ENCODE measurements around the gene AP1B1. TPM values are rescaled to one million over a fixed set of nuclear protein-coding genes. Genes with fewer than 3 reads are reported as not detected.

AP1B1 gene
- total RNA-seq, 1 experiment from 2014 or later = 64.1 TPM

GRCh38 chr22:29300807-29301601 is 87.4 kb downstream of the AP1B1 start:
- DNase-seq (ENCODE audit: low read depth) = no peak

- DNase-seq (ENCODE audit: low read depth) = no peak
These were observed 87.9 kb downstream of the AP1B1 start for GRCh38 chr22:29300467-29300806.

GRCh38 chr22:29299136-29299900 is 89.1 kb downstream of the AP1B1 start:
- DNase-seq (ENCODE audit: low read depth) = no peak

- no peak for DNase-seq (ENCODE audit: low read depth)
These were observed 89.7 kb downstream of the AP1B1 start for GRCh38 chr22:29298641-29299040.

GRCh38 chr22:29292379-29292778 is 96.0 kb downstream of the AP1B1 start:
- no peak for DNase-seq (ENCODE audit: low read depth)

GRCh38 chr22:29291215-29291614 is 97.2 kb downstream of the AP1B1 start:
- DNase-seq (ENCODE audit: low read depth) = no peak

GRCh38 chr22:29290061-29290460 is 98.3 kb downstream of the AP1B1 start:
- DNase-seq (ENCODE audit: low read depth) = no peak

GRCh38 chr22:29288837-29289236 is 99.5 kb downstream of the AP1B1 start:
- no peak for DNase-seq (ENCODE audit: low read depth)

- no peak for DNase-seq (ENCODE audit: low read depth)
These were observed 104.2 kb downstream of the AP1B1 start for GRCh38 chr22:29284196-29284595.

GRCh38 chr22:29277927-29278326 is 110.4 kb downstream of the AP1B1 start:
- DNase-seq (ENCODE audit: low read depth) = no peak

Other genes starting within 250 kb of the AP1B1 start
- gene EMID1, start 182.7 kb downstream of the AP1B1 start, total RNA-seq (2014; rRNA removed) = 0.29 TPM in 1 of 2 replicates, not detected in the other
- gene RHBDD3, start 120.6 kb downstream of the AP1B1 start, total RNA-seq (2014; rRNA removed) = 36.9 and 43.5 TPM in 2 replicates
- gene EWSR1, start 120.3 kb downstream of the AP1B1 start, total RNA-seq (2014; rRNA removed) = 262 and 297 TPM in 2 replicates
- gene GAS2L1, start 81.9 kb downstream of the AP1B1 start, total RNA-seq (2014; rRNA removed) = 33.3 and 47.1 TPM in 2 replicates
- 0.06 TPM in 1 of 2 replicates, not detected in the other for gene RASL10A, start 72.9 kb downstream of the AP1B1 start, total RNA-seq (2014; rRNA removed)
- not detected in 2 replicates for gene RFPL1, start 50.0 kb upstream of the AP1B1 start, total RNA-seq (2014; rRNA removed)
- 3.2 and 4.2 TPM in 2 replicates for gene NEFH, start 91.6 kb upstream of the AP1B1 start, total RNA-seq (2014; rRNA removed)
- gene THOC5, start 165.2 kb upstream of the AP1B1 start, total RNA-seq (2014; rRNA removed) = 40.3 and 42.6 TPM in 2 replicates
- 38.0 and 45.8 TPM in 2 replicates for gene NIPSNAP1, start 192.5 kb upstream of the AP1B1 start, total RNA-seq (2014; rRNA removed)
- gene NF2, start 215.1 kb upstream of the AP1B1 start, total RNA-seq (2014; rRNA removed) = 105 and 110 TPM in 2 replicates

Data from LHCN-M2 (cell line).